ENCODE results near the gene UXS1. TPM values are rescaled to one million over a fixed set of nuclear protein-coding genes. Genes with fewer than 3 reads are reported as not detected.

UXS1 gene
- polyA plus RNA-seq, 1 donor from 2014 or later, result 19.1 TPM

DNA sequence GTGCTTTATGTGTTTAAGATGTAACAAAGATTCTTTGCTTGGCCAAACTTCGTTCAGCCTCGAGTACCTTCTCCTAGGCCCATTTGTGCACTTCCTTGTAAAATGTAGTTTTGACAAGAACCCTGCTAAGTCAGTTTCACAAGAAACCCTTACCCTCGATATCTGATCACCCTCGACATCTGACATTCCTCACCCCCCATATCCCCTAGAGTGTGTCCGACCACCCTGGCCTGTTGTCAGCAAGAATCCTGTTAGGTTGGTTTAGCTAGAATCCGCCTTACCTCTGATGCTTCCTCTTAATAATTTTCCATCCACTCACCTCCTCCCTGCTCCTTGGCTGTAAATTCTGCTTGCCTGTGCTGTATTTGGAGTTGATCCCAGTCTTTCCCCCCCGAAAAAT, 85.3 kb downstream of the UXS1 start:
- no peaks in the 10 kb centered on the region for H3K27me3 ChIP-seq (ENCODE audit: insufficient read depth, low read depth, low read length)
- no peak overlapping the region for H2AFZ ChIP-seq (ENCODE audit: low read depth, low read length)
- H3F3A ChIP-seq (ENCODE audit: insufficient read depth, low read length, poor library complexity, severe bottlenecking), result no peaks in the 10 kb centered on the region
- H3K9me2 ChIP-seq (ENCODE audit: insufficient read depth, low read length), result no peaks in the 10 kb centered on the region
- no peak overlapping the region for H3K9ac ChIP-seq (ENCODE audit: low read length)
- H3K36me3 ChIP-seq (ENCODE audit: insufficient read depth, low read length), result no peaks in the 10 kb centered on the region
- H3K4me2 ChIP-seq (ENCODE audit: low read length), result no peak overlapping the region
- no peak overlapping the region for H3K4me3 ChIP-seq (ENCODE audit: low read length)
- no peak for TF ChIP-seq MXI1 (conservative IDR thresholded peaks at IDR 0.05; ENCODE audit: poor library complexity, severe bottlenecking)
- no peak for TF ChIP-seq EP300 (conservative IDR thresholded peaks at IDR 0.05; ENCODE audit: poor library complexity, severe bottlenecking)
- no peak for TF ChIP-seq RAD21 (conservative IDR thresholded peaks at IDR 0.05)
- TF ChIP-seq TAF1 (IDR thresholded peaks at IDR 0.05; ENCODE audit: low read depth), result no peak
- TF ChIP-seq POLR2AphosphoS5 (IDR thresholded peaks at IDR 0.05), result no peak
- TF ChIP-seq, protein P1, sequence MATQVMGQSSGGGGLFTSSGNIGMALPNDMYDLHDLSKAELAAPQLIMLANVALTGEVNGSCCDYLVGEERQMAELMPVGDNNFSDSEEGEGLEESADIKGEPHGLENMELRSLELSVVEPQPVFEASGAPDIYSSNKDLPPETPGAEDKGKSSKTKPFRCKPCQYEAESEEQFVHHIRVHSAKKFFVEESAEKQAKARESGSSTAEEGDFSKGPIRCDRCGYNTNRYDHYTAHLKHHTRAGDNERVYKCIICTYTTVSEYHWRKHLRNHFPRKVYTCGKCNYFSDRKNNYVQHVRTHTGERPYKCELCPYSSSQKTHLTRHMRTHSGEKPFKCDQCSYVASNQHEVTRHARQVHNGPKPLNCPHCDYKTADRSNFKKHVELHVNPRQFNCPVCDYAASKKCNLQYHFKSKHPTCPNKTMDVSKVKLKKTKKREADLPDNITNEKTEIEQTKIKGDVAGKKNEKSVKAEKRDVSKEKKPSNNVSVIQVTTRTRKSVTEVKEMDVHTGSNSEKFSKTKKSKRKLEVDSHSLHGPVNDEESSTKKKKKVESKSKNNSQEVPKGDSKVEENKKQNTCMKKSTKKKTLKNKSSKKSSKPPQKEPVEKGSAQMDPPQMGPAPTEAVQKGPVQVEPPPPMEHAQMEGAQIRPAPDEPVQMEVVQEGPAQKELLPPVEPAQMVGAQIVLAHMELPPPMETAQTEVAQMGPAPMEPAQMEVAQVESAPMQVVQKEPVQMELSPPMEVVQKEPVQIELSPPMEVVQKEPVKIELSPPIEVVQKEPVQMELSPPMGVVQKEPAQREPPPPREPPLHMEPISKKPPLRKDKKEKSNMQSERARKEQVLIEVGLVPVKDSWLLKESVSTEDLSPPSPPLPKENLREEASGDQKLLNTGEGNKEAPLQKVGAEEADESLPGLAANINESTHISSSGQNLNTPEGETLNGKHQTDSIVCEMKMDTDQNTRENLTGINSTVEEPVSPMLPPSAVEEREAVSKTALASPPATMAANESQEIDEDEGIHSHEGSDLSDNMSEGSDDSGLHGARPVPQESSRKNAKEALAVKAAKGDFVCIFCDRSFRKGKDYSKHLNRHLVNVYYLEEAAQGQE (IDR thresholded peaks at IDR 0.05; ENCODE audit: borderline replicate concordance), result no peak
- TF ChIP-seq SMC3 (conservative IDR thresholded peaks at IDR 0.05; ENCODE audit: poor library complexity), result no peak
- TF ChIP-seq, protein P2, sequence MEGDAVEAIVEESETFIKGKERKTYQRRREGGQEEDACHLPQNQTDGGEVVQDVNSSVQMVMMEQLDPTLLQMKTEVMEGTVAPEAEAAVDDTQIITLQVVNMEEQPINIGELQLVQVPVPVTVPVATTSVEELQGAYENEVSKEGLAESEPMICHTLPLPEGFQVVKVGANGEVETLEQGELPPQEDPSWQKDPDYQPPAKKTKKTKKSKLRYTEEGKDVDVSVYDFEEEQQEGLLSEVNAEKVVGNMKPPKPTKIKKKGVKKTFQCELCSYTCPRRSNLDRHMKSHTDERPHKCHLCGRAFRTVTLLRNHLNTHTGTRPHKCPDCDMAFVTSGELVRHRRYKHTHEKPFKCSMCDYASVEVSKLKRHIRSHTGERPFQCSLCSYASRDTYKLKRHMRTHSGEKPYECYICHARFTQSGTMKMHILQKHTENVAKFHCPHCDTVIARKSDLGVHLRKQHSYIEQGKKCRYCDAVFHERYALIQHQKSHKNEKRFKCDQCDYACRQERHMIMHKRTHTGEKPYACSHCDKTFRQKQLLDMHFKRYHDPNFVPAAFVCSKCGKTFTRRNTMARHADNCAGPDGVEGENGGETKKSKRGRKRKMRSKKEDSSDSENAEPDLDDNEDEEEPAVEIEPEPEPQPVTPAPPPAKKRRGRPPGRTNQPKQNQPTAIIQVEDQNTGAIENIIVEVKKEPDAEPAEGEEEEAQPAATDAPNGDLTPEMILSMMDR (IDR thresholded peaks at IDR 0.05; ENCODE audit: poor library complexity, severe bottlenecking), result no peak
- TF ChIP-seq EZH2 (IDR thresholded peaks at IDR 0.05; ENCODE audit: borderline replicate concordance, insufficient read depth, low read length, poor library complexity, severe bottlenecking), result no peak
- H3K27ac ChIP-seq (ENCODE audit: low read length), result no peak overlapping the region
- no peaks in the 10 kb centered on the region for H4K20me1 ChIP-seq (ENCODE audit: insufficient read depth)
- no peaks in the 10 kb centered on the region for H3K9me3 ChIP-seq (ENCODE audit: low read length)
- H3K79me2 ChIP-seq (replicated peaks; ENCODE audit: insufficient read depth, low read length), result no peaks in the 10 kb centered on the region

- Histone ChIP-seq H3F3A (ENCODE audit: insufficient read depth, low read length, poor library complexity, severe bottlenecking) (no peaks in the 10 kb centered on the region), H2AFZ (ENCODE audit: low read depth, low read length) (no peak overlapping the region)
- TF ChIP-seq, protein P2 (IDR thresholded peaks at IDR 0.05; ENCODE audit: poor library complexity, severe bottlenecking), result peak; percentile 40
- TF ChIP-seq RAD21 (conservative IDR thresholded peaks at IDR 0.05), result peak; percentile 49
- no peak for TF ChIP-seq POLR2AphosphoS5 (IDR thresholded peaks at IDR 0.05)
- TF ChIP-seq SMC3 (conservative IDR thresholded peaks at IDR 0.05; ENCODE audit: poor library complexity), result peak; percentile 55
- TF ChIP-seq MXI1 (conservative IDR thresholded peaks at IDR 0.05; ENCODE audit: poor library complexity, severe bottlenecking), result no peak
- no peak for TF ChIP-seq EP300 (conservative IDR thresholded peaks at IDR 0.05; ENCODE audit: poor library complexity, severe bottlenecking)
Measured at GRCh38 chr2:106108351-106108750, 85.8 kb downstream of the UXS1 start.

More at GRCh38 chr2:106108351-106108750, 85.8 kb downstream of the UXS1 start:
- Histone ChIP-seq H3K9me2 (ENCODE audit: insufficient read depth, low read length) (no peaks in the 10 kb centered on the region), H3K9ac (ENCODE audit: low read length) (no peak overlapping the region), H3K36me3 (ENCODE audit: insufficient read depth, low read length) (no peaks in the 10 kb centered on the region), H3K4me2 (ENCODE audit: low read length) (no peak overlapping the region), H3K27ac (ENCODE audit: low read length) (no peak overlapping the region), H3K4me3 (ENCODE audit: low read length) (no peak overlapping the region), H3K79me2 (replicated peaks; ENCODE audit: insufficient read depth, low read length) (no peaks in the 10 kb centered on the region), H4K20me1 (ENCODE audit: insufficient read depth) (no peaks in the 10 kb centered on the region), H3K27me3 (ENCODE audit: insufficient read depth, low read depth, low read length) (no peaks in the 10 kb centered on the region), H3K9me3 (ENCODE audit: low read length) (no peaks in the 10 kb centered on the region)
